Peyer's patch (tissue), 4 donors: Measurements from ENCODE around the gene ZNF511. TPM values are rescaled to one million over a fixed set of nuclear protein-coding genes. Genes with fewer than 3 reads are reported as not detected.

Experiments used
- DNase-seq, 3 donors: peaks; one replicate each; pipeline ENCODE4 v3.0.0-alpha.2; 2017 to 2019
- H3K27ac ChIP-seq, 4 donors: fragments of 200-600 bp; sonication (generic); one replicate each; pipeline ENCODE4 v1.5.1; 2016 to 2019
- H3K27me3 ChIP-seq, 2 donors: fragments of 200-600 bp; sonication (generic); one replicate each; pipeline ENCODE4 v1.5.1; 2019
- H3K36me3 ChIP-seq, 3 donors: fragments of 200-600 bp; sonication (generic); one replicate each; pipeline ENCODE4 v1.5.1; 2016 to 2019
- H3K4me1 ChIP-seq, 4 donors: fragments of 200-600 bp; sonication (generic); one replicate each; pipeline ENCODE4 v1.5.1; 2016 to 2019
- H3K4me3 ChIP-seq, 4 donors: fragments of 200-600 bp; sonication (generic); 1 replicate in 3 of 4; 2 replicates in 1 of 4; pipeline ENCODE4 v1.5.1; 2016 to 2019; ENCODE audit warnings: mild to moderate bottlenecking in 1 of 4
- H3K9me3 ChIP-seq, 4 donors: fragments of 200-600 bp; sonication (generic); one replicate each; pipeline ENCODE4 v1.5.1; 2016 to 2019; ENCODE audit warnings: mild to moderate bottlenecking in 1 of 4
- POLR2A ChIP-seq, 2 donors: fragments of 450-650 bp; IDR thresholded peaks; one replicate each; pipeline ENCODE4 v1.5.1; 2017; ENCODE audit warnings: antibody characterized with exemption in 2 of 2, mild to moderate bottlenecking in 2 of 2, moderate library complexity in 2 of 2
- total RNA-seq, 4 donors: library from RNA; depleted of rRNA; stranded (reverse); fragments of >200 nt; gene quantifications; one replicate each; pipeline ENCODE4 v1.1.0, GENCODE V29; 2016
- TF ChIP-seq, protein P1 (sequence below), 6 experiments: fragments of 450-650 bp in 4 of 6; fragments of 200-600 bp in 2 of 6; sonication (generic) in 1 of 6; IDR thresholded peaks; one replicate each; pipeline ENCODE4 v1.5.1; 2017 to 2019; ENCODE audit warnings: antibody characterized with exemption in 6 of 6, mild to moderate bottlenecking in 3 of 6, moderate library complexity in 1 of 6

Gene ZNF511
- total RNA-seq, 4 donors from 2014 or later: 25.7 to 42.9 (median 30.5) TPM

- no peak overlapping the region for H3K4me3 ChIP-seq
- peaks cover 0 to 9% (median 3%) of the 10 kb centered on the region in 4 donors for H3K4me1 ChIP-seq
- peaks cover 0 to 98% (median 0%) of the 10 kb centered on the region in 3 donors for H3K36me3 ChIP-seq
- H3K9me3 ChIP-seq: no peaks in the 10 kb centered on the region
- TF ChIP-seq, protein P1, sequence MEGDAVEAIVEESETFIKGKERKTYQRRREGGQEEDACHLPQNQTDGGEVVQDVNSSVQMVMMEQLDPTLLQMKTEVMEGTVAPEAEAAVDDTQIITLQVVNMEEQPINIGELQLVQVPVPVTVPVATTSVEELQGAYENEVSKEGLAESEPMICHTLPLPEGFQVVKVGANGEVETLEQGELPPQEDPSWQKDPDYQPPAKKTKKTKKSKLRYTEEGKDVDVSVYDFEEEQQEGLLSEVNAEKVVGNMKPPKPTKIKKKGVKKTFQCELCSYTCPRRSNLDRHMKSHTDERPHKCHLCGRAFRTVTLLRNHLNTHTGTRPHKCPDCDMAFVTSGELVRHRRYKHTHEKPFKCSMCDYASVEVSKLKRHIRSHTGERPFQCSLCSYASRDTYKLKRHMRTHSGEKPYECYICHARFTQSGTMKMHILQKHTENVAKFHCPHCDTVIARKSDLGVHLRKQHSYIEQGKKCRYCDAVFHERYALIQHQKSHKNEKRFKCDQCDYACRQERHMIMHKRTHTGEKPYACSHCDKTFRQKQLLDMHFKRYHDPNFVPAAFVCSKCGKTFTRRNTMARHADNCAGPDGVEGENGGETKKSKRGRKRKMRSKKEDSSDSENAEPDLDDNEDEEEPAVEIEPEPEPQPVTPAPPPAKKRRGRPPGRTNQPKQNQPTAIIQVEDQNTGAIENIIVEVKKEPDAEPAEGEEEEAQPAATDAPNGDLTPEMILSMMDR (IDR thresholded peaks at IDR 0.05): no peak
- TF ChIP-seq POLR2A (IDR thresholded peaks at IDR 0.05): no peak
- no peak for DNase-seq
- H3K27ac ChIP-seq: no peak overlapping the region
- H3K27me3 ChIP-seq: no peaks in the 10 kb centered on the region
Observed at GRCh38 chr10:133283931-133284330, 24.8 kb upstream of the ZNF511 start.

- no peak for DNase-seq
- TF ChIP-seq, protein P1 (IDR thresholded peaks at IDR 0.05): no peak
- no peak for TF ChIP-seq POLR2A (IDR thresholded peaks at IDR 0.05)
- Histone ChIP-seq H3K36me3 (peaks cover 0 to 98% (median 0%) of the 10 kb centered on the region in 3 donors), H3K27me3 (no peaks in the 10 kb centered on the region), H3K4me3 (no peak overlapping the region), H3K4me1 (no peaks in the 10 kb centered on the region), H3K9me3 (no peaks in the 10 kb centered on the region), H3K27ac (no peak overlapping the region)
Observed at GRCh38 chr10:133285217-133285616, 23.5 kb upstream of the ZNF511 start.

DNA sequence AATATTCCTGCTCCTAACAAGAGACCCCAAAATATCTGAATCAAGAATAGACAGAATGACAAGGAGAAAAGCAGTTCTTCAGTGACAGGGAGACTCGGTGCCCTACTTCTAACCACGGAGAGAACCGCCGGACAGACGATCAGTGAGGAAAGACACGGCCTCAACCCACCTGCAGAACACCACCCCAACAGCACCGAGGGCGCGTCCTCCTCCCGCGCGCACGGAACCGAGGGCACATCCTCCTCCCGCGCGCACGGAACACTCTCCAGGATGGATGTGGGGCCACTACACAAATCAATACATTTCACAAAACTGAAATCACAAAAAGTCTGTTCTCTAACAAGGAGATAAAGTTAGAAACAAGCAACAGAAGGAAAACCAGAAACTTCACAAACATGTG, 22.3 kb upstream of the ZNF511 start:
- DNase-seq: no peak
- Histone ChIP-seq H3K27ac (no peak overlapping the region), H3K36me3 (peaks cover 0 to 97% (median 0%) of the 10 kb centered on the region in 3 donors), H3K9me3 (no peaks in the 10 kb centered on the region), H3K4me1 (no peaks in the 10 kb centered on the region), H3K4me3 (no peak overlapping the region), H3K27me3 (no peaks in the 10 kb centered on the region)
- no peak for TF ChIP-seq POLR2A (IDR thresholded peaks at IDR 0.05)
- TF ChIP-seq, protein P1 (IDR thresholded peaks at IDR 0.05): no peak

GRCh38 chr10:133287832-133288500, 20.7 kb upstream of the ZNF511 start:
- Histone ChIP-seq H3K27me3 (no peaks in the 10 kb centered on the region), H3K4me1 (no peaks in the 10 kb centered on the region), H3K4me3 (no peak overlapping the region), H3K9me3 (no peaks in the 10 kb centered on the region), H3K27ac (no peak overlapping the region), H3K36me3 (peaks cover 0 to 89% (median 0%) of the 10 kb centered on the region in 3 donors)
- TF ChIP-seq, protein P1 (IDR thresholded peaks at IDR 0.05): no peak
- no peak for TF ChIP-seq POLR2A (IDR thresholded peaks at IDR 0.05)
- DNase-seq: no peak

DNA sequence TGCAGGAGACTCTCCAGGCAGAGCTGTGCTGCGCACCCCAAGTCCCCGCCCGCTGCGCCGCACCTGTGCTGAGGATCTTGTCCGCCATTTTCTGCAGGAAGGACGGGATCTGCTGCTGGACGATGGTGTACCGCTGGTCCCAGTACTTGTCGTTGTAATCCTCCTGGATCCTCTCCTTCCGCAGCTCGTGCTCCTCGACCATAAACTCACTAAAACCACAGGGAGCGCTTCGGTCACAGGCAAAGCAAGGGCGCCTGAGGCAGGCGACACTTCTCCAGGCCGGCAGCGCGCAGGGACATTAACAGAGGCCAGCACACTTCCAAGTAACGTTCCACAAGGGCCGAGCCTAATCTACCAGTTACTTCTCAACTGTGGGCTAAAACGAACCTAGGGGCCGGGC, 19.0 kb upstream of the ZNF511 start:
- no peak overlapping the region for H3K4me3 ChIP-seq
- no peaks in the 10 kb centered on the region for H3K4me1 ChIP-seq
- TF ChIP-seq, protein P1 (IDR thresholded peaks at IDR 0.05): no peak
- no peak for TF ChIP-seq POLR2A (IDR thresholded peaks at IDR 0.05)
- no peaks in the 10 kb centered on the region for H3K9me3 ChIP-seq
- H3K27me3 ChIP-seq: no peaks in the 10 kb centered on the region
- DNase-seq: no peak
- H3K27ac ChIP-seq: no peak overlapping the region
- H3K36me3 ChIP-seq: peaks cover 0 to 89% (median 0%) of the 10 kb centered on the region in 3 donors
